RPMI8226 (cell line): ENCODE data around the gene LAMB3.

ENCODE experiments used
- DNase-seq: peaks from one replicate; pipeline ENCODE4 v3.0.0-alpha.2; 2015

The LAMB3 gene

GRCh38 chr1:209617047-209617673 is 35.1 kb downstream of the LAMB3 start:
- no peak for DNase-seq

- DNase-seq: no peak
Measured at GRCh38 chr1:209616366-209617046, 35.7 kb downstream of the LAMB3 start.

GRCh38 chr1:209614906-209615305 is 37.3 kb downstream of the LAMB3 start:
- no peak for DNase-seq

- DNase-seq: no peak
Measured at GRCh38 chr1:209614151-209614420, 38.1 kb downstream of the LAMB3 start.

GRCh38 chr1:209613400-209614150 is 38.6 kb downstream of the LAMB3 start:
- DNase-seq: no peak

- no peak for DNase-seq
Measured at GRCh38 chr1:209612646-209613399, 39.4 kb downstream of the LAMB3 start.

GRCh38 chr1:209611771-209612570 is 40.3 kb downstream of the LAMB3 start:
- DNase-seq: peak; percentile 48

GRCh38 chr1:209610631-209610905 is 41.7 kb downstream of the LAMB3 start:
- DNase-seq: no peak

- no peak for DNase-seq
Measured at GRCh38 chr1:209609791-209610630, 42.2 kb downstream of the LAMB3 start.

GRCh38 chr1:209609041-209609790 is 43.0 kb downstream of the LAMB3 start:
- no peak for DNase-seq

GRCh38 chr1:209607795-209608178 is 44.4 kb downstream of the LAMB3 start:
- DNase-seq: no peak

GRCh38 chr1:209607102-209607794 is 45.0 kb downstream of the LAMB3 start:
- no peak for DNase-seq

- no peak for DNase-seq
Measured at GRCh38 chr1:209603877-209604276, 48.3 kb downstream of the LAMB3 start.

GRCh38 chr1:209601809-209602657 is 50.2 kb downstream of the LAMB3 start:
- DNase-seq: peak; percentile 50

- no peak for DNase-seq
Measured at GRCh38 chr1:209600541-209600940, 51.7 kb downstream of the LAMB3 start.

- no peak for DNase-seq
Measured at GRCh38 chr1:209598227-209598626, 54.0 kb downstream of the LAMB3 start.

GRCh38 chr1:209597499-209597898 is 54.7 kb downstream of the LAMB3 start:
- DNase-seq: no peak

- DNase-seq: no peak
Measured at GRCh38 chr1:209595599-209596285, 56.5 kb downstream of the LAMB3 start.

- DNase-seq: no peak
Measured at GRCh38 chr1:209595028-209595427, 57.2 kb downstream of the LAMB3 start.
